Aorta (tissue), 5 donors: ENCODE data around the gene NPAS1. TPM values are rescaled to one million over a fixed set of nuclear protein-coding genes. Genes with fewer than 3 reads are reported as not detected.

ENCODE experiments used
- ATAC-seq: fragments of 200-7000 bp; cut with Tn5 transposase; one replicate; pipeline ENCODE4 v1.9.1; 2022; ENCODE audit warnings: moderate library complexity; ENCODE audit not compliant: low FRiP score
- DNase-seq, 2 donors: peaks; one replicate each; pipeline ENCODE4 v3.0.0-alpha.2; 2020
- H3K27ac ChIP-seq, 2 donors: one replicate each; pipeline ENCODE4 v1.5.1; 2013; ENCODE audit warnings: low read length in 2 of 2, mild to moderate bottlenecking in 2 of 2, moderate library complexity in 2 of 2, control low read depth in 1 of 2, inconsistent platforms in 1 of 2, low read depth in 1 of 2
- H3K27me3 ChIP-seq, 2 donors: one replicate each; pipeline ENCODE4 v1.6.1; 2013; ENCODE audit warnings: control low read depth in 1 of 2, low read length in 1 of 2, mild to moderate bottlenecking in 1 of 2, moderate library complexity in 1 of 2; ENCODE audit not compliant: insufficient read depth in 2 of 2, control insufficient read depth in 1 of 2
- H3K36me3 ChIP-seq, 2 donors: one replicate each; pipeline ENCODE4 v1.6.1; 2013; ENCODE audit warnings: control low read depth in 1 of 2, low read length in 1 of 2, mild to moderate bottlenecking in 1 of 2; ENCODE audit not compliant: insufficient read depth in 2 of 2, control insufficient read depth in 1 of 2
- H3K4me1 ChIP-seq, 2 donors: one replicate each; pipeline ENCODE4 v1.6.1; 2013; ENCODE audit warnings: low read length in 2 of 2, control low read depth in 1 of 2, mild to moderate bottlenecking in 1 of 2, moderate library complexity in 1 of 2; ENCODE audit not compliant: insufficient read depth in 2 of 2, control insufficient read depth in 1 of 2
- H3K4me3 ChIP-seq, 2 donors: one replicate each; pipeline ENCODE4 v1.5.1; 2013; ENCODE audit warnings: low read length in 2 of 2, control low read depth in 1 of 2, mild to moderate bottlenecking in 1 of 2
- H3K9me3 ChIP-seq: one replicate; pipeline ENCODE4 v1.6.1; 2013; ENCODE audit warnings: mild to moderate bottlenecking, low read length; ENCODE audit not compliant: control insufficient read depth
- WGBS, 2 donors: extraction: QIAGEN DNeasy Blood & Tissue Kit; methylation state at CpG; one replicate each; pipeline ENCODE4 v1.1.7; 2013; 5-methylcytosine and 5-hydroxymethylcytosine counted together
- intact Hi-C, 2 donors: fragments of 100-400 bp; cut with DNase I; formaldehyde crosslinking; loops; one replicate each; pipeline versions ENCODE4 v1.14.2 to v1.15.0; 2022
- long read RNA-seq, 2 donors: library from polyadenylated mRNA; unstranded; transcript quantifications; one replicate each; pipeline ENCODE4 v2.0.0, GENCODE V29; 2020 to 2021
- polyA plus RNA-seq, 2 donors: library from polyadenylated mRNA; stranded (reverse); fragments of 200-250 nt; gene quantifications; one replicate each; pipeline ENCODE4 v1.2.3, GENCODE V29; 2013
- total RNA-seq, 2 donors: library from RNA; stranded (reverse); fragmentation: NEBNext Ultra II Directional; extraction: Animal tissue kit (Norgen Biotek cat#: 25700); gene quantifications; one replicate each; pipeline ENCODE4 v1.2.1, GENCODE V29; 2021
- donor health status: healthy with polysubstance abuse.
- donor health status: Bipolar disorder and iron deficiency.
- donor health status: DM: no; HTN: no; CAD: no.
- donor health status: DM: no; HTN: no; CAD: no.
- donor health status: DM: yes; HTN: yes; CAD: no.

Gene NPAS1, protein sequence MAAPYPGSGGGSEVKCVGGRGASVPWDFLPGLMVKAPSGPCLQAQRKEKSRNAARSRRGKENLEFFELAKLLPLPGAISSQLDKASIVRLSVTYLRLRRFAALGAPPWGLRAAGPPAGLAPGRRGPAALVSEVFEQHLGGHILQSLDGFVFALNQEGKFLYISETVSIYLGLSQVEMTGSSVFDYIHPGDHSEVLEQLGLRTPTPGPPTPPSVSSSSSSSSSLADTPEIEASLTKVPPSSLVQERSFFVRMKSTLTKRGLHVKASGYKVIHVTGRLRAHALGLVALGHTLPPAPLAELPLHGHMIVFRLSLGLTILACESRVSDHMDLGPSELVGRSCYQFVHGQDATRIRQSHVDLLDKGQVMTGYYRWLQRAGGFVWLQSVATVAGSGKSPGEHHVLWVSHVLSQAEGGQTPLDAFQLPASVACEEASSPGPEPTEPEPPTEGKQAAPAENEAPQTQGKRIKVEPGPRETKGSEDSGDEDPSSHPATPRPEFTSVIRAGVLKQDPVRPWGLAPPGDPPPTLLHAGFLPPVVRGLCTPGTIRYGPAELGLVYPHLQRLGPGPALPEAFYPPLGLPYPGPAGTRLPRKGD
- total RNA-seq (1 to 10 TPM; 1.0 to 9.8 TPM), polyA plus RNA-seq (10 to 100 TPM in 1 of 2 donors, 1 to 10 TPM in 1; 2.3 to 11.1 TPM)
- long read RNA-seq, donor 1, partial matches to known transcripts, result 7 of 17 reads
- long read RNA-seq, donor 1, other reads (novel, unspliced or antisense), result 10 of 17 reads
- long read RNA-seq, donor 2, partial matches to known transcripts, result 1 of 2 reads
- long read RNA-seq, donor 2, other reads (novel, unspliced or antisense), result 1 of 2 reads

- no peak within 1 kb of the TSS for H3K27ac ChIP-seq
- no peaks in the 10 kb centered on the region for H3K9me3 ChIP-seq
- H3K27me3 ChIP-seq, result no peaks in the 10 kb centered on the region
- intact Hi-C loops, result no loop called here
- ATAC-seq (no peak), DNase-seq (no peak)
- no peaks in the 10 kb centered on the region for H3K36me3 ChIP-seq
- 2 to 4% methylated on average over 30 to 58 of the region's 58 CpGs for WGBS, 2 donors
- no peaks in the 10 kb centered on the region for H3K4me1 ChIP-seq
- H3K4me3 ChIP-seq, result peak within 1 kb of the TSS; percentile 3 to 22
Measured at GRCh38 chr19:47019431-47020041, at the start of gene NPAS1. TSS of gene NPAS1 (plus strand) at chr19:47019837. CDS start at chr19:47021048, 1,211 bp downstream.

DNA sequence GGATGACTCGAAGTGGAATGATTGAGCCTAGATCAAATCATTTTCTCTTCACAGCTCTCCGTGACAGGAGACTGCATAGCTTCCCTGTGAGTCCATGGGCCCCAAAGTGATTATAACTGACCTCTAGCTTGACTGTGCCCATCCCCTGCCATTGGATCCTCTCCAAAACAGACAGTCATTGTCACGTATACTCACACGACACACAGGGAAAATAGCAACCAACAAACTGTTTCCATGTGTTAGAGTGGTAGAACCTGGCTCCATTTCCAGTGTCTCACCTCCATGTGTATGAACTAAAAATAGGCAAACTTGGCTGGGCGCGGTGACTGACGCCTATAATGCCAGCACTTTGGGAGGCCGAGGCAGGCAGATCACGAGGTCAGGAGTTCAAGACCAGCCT, 48.8 kb upstream of the NPAS1 start:
- ATAC-seq (no peak), DNase-seq (peak in 1 of 2 donors; percentile 30)
- Histone ChIP-seq H3K27ac (peak overlapping the region in 1 of 2 donors; percentile 6), H3K9me3 (no peaks in the 10 kb centered on the region), H3K4me1 (peaks cover 1 to 3% of the 10 kb centered on the region in 2 donors), H3K4me3 (no peak overlapping the region), H3K36me3 (no peaks in the 10 kb centered on the region), H3K27me3 (no peaks in the 10 kb centered on the region)
- WGBS, 2 donors, result 51 to 65% methylated on average over 9 of the region's 9 CpGs
- intact Hi-C loops, result no loop called here

DNA sequence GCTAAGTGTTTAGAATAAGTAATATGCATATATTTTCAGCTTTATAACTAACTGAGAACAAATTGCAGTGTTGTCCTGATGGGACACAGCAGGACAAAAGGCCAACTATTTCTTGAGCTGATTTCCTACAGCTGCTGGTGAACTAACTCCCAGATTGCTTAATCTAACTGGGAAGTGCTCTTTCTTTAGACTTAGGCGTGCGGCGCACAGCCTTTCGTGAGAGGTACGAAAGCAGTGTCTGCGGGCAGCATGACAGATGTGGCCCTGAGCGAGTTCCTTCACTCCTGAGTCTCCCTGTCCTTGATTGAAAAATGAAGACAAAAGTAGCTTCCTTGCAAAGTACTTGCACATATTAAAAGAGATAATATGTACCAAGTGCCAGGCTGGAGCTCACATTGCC, 47.3 kb upstream of the NPAS1 start:
- DNase-seq, result peak; percentile 57 to 63
- 95 to 97% methylated on average over 7 of the region's 7 CpGs for WGBS, 2 donors
- Histone ChIP-seq H3K36me3 (no peaks in the 10 kb centered on the region), H3K27me3 (no peaks in the 10 kb centered on the region), H3K9me3 (no peaks in the 10 kb centered on the region), H3K4me3 (no peak overlapping the region), H3K27ac (no peak overlapping the region), H3K4me1 (peaks cover 1 to 3% of the 10 kb centered on the region in 2 donors)
- ATAC-seq, result no peak
- intact Hi-C loops, result no loop called here

DNA sequence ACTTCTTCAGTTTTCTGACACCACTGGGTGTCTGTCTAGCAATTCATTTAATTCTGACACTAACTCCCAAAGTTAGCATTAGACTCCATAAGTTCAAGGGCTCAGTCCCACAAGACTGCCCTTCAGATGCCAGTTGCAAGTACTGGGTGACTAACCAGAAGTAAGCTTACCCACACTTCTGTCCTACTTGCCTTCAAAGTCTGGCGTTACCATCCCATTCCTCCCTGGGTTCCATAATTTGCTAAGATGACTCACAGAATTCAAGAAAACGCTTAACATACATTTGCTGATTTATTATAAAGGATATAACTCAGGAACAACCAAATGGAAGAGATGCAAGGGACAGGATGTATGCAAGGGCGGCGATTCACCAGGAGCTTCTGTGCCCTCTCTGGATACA, 45.5 kb upstream of the NPAS1 start:
- H3K9me3 ChIP-seq, result no peaks in the 10 kb centered on the region
- WGBS, 2 donors, result 97 to 99% methylated on average over 4 of the region's 4 CpGs
- H3K4me1 ChIP-seq, result peaks cover 8 to 9% of the 10 kb centered on the region in 2 donors
- ATAC-seq (no peak), DNase-seq (no peak)
- intact Hi-C loops, result no loop called here
- no peaks in the 10 kb centered on the region for H3K36me3 ChIP-seq
- H3K4me3 ChIP-seq, result no peak overlapping the region
- no peak overlapping the region for H3K27ac ChIP-seq
- H3K27me3 ChIP-seq, result no peaks in the 10 kb centered on the region

DNA sequence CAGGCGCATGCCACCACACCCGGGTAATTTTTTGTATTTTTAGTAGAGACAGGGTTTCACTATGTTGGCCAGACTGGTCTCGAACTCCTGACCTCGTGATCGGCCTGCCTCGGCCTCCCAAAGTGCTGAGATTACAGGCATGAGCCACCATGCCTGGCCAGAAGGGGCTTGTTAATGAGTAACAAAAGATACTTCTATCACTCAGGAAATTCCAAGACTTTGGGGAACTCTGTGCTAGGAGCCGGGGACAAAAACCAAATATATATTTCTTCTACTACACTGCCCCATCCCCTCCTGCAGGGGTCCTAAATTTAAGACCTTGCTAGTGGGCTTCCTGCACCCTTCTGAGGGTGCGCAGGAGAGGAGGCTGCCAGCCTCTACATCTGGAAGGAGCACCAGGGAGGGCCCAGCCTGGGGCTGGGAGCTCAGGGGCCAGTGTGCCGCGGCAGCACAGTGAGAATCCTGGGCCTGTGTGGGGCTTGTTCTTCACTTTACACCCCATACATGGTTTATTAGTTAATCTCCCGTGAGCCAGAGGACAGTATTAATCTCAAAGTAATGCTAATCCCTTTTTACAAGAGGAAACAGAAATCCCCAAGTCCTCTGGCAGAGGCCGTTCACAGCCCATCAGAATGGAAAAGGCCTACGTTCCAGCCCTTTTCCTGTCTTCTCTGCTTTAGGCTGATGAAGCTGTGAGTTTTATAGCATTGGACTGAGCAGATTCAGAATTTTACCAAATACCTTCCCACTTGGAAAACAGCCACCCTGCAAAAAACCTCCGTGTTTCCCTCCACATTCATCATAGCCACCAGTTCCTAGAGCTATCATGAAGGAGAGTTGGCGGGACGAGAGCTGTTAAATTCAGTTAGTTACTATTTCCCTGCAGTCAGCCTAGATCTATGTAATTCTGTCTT, 44.4 kb upstream of the NPAS1 start:
- no peaks in the 10 kb centered on the region for H3K36me3 ChIP-seq
- WGBS, 2 donors, result 39 to 45% methylated on average over 16 of the region's 16 CpGs
- no peaks in the 10 kb centered on the region for H3K27me3 ChIP-seq
- H3K27ac ChIP-seq, result peak overlapping the region in 1 of 2 donors; percentile 82
- no peaks in the 10 kb centered on the region for H3K9me3 ChIP-seq
- ATAC-seq, result no peak
- peaks cover 8 to 9% of the 10 kb centered on the region in 2 donors for H3K4me1 ChIP-seq
- H3K4me3 ChIP-seq, result no peak overlapping the region
- peak in 1 of 2 donors; percentile 21 for DNase-seq
- intact Hi-C loops, result loop anchor here (5.0 kb wide), 2 partner anchors 33 to 48 kb away; no protein-coding TSS in a partner anchor

DNA sequence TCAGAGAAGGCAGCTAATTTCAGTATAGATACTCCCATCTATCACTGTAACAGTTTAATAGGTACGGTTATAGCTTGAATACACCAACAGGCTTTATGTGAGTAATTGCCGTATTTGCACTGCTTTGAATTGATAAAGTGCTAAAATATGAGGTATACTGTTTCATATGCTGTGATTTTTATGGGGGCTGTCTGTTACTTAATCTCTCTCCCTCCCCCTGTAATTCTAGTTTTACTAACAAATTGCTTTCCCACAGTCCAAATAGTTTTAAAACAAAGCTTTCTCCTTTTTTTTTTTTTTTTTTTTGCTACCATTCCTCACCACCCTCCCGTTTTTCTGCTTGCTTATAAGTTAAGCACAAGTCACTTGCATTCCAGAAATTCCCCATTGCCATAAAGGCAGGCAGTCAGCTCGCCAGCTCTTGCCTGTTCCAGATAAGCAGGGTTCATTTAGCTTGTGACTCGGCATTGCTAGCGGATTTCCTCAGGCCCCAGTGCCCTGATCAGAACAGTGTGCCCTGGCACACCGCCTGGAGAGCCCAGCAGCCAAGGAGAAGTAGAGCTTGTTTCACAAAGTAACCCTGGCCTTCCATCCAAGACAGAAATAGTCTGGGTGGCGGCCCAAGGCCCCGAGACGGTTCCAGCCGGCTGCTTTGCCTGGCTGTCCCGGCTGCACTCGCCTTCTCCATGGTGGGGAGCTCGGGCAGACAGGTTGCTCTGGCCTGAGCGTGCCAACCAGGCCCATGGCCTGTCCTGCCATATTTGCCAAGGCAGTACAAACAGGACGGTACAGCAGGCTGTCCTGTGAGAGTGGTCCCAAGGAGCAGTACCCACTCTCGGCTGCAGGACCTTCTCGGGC, 43.5 kb upstream of the NPAS1 start:
- Histone ChIP-seq H3K27me3 (no peaks in the 10 kb centered on the region), H3K27ac (peak overlapping the region; percentile 64 to 90), H3K4me3 (no peak overlapping the region), H3K9me3 (no peaks in the 10 kb centered on the region), H3K4me1 (peaks cover 9 to 14% of the 10 kb centered on the region in 2 donors), H3K36me3 (no peaks in the 10 kb centered on the region)
- DNase-seq (peak; percentile 98 to 99), ATAC-seq (peak; percentile 93)
- intact Hi-C loops, result loop anchor here (5.0 kb wide), 2 partner anchors 34 to 49 kb away; no protein-coding TSS in a partner anchor
- WGBS, 2 donors, result 1 to 3% methylated on average over 18 of the region's 18 CpGs

DNA sequence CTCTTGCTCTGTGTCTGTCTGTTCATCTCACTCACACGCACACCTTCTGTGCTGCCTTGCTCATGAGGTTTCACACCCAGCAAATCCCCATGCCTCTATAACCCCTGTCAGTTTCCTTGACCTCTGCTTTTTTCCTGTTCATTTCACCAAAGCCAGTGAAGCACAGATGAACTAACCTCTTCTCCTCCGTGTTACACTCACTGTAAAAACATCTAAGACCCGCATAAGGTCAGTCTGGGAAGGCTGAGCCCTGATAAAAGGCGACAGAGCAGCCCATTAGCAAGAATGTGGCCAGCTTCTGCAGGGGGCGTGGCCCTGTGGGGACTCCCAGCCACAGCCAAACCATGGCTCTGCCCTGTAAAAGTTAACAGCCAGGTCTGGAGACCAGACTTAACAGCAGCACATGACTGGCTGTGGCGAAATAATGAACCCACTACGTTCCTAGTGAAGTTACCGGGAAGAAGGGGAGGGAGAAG, 42.8 kb upstream of the NPAS1 start:
- ATAC-seq (peak; percentile 55), DNase-seq (peak in 1 of 2 donors; percentile 84)
- 3 to 5% methylated on average over 8 of the region's 8 CpGs for WGBS, 2 donors
- Histone ChIP-seq H3K36me3 (no peaks in the 10 kb centered on the region), H3K4me1 (peaks cover 11 to 18% of the 10 kb centered on the region in 2 donors), H3K27me3 (no peaks in the 10 kb centered on the region), H3K27ac (peak overlapping the region; percentile 64 to 90), H3K4me3 (no peak overlapping the region), H3K9me3 (no peaks in the 10 kb centered on the region)
- intact Hi-C loops, result loop anchor here (5.0 kb wide), 2 partner anchors 35 to 50 kb away; no protein-coding TSS in a partner anchor
